ENCODE measurements around the gene TMUB1. TPM values are rescaled to one million over a fixed set of nuclear protein-coding genes. Genes with fewer than 3 reads are reported as not detected.
A peak's percentile ranks its signal among the peaks of the same experiment; 100 is the strongest.

Gene TMUB1
- total and polyA plus RNA-seq, 9 of the 15 experiments (the other 6 are each of a cell fraction or from before 2014, with no cell fraction given): 0.14 to 241 (median 74.1) TPM

DNA sequence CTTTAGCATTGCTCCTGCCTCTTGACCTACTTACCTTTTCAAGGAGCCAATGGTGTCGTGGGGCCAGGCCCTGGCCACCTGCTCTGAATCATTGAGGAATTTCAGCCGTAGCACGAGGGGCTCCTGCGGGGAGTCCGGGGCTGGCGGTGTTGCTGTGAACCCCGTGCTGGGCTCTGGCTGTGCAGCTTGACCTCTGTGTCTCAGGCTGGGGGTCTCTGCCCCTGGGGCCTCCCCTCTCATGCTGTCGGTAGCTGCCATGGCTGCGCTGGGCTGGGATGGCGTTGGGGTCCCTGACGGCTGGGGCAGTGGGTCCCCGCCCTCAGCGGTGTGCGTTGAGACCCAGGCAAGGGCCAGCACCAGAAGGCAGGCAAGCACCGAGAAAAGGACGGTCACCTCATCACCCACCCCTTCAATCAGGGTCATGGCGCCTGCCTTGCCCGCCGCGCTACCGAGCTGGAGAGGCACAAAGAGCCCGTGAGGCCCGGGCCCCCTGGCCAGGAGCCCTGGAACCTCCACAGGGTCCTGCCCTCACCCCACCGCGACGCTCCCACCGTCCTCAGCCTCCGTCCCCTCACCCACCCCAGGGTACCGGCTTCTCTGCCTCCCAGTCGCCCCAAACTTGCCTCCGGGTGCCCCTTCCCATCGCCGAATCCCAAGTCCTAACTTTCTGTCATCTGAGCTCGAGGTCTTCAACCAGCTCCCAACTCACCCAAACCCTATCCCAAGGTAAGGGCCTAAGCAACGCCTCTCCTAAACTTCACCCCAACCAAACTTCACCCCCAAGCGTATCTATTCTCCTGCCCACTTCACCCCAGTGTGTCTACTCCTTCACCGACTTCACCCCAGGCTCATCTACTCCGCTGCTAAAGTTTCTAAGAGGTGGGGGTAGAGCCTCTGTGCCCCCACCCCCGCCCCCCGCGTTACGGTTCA is 887 bp downstream of the TMUB1 start (continued):
- TF ChIP-seq, protein P1, sequence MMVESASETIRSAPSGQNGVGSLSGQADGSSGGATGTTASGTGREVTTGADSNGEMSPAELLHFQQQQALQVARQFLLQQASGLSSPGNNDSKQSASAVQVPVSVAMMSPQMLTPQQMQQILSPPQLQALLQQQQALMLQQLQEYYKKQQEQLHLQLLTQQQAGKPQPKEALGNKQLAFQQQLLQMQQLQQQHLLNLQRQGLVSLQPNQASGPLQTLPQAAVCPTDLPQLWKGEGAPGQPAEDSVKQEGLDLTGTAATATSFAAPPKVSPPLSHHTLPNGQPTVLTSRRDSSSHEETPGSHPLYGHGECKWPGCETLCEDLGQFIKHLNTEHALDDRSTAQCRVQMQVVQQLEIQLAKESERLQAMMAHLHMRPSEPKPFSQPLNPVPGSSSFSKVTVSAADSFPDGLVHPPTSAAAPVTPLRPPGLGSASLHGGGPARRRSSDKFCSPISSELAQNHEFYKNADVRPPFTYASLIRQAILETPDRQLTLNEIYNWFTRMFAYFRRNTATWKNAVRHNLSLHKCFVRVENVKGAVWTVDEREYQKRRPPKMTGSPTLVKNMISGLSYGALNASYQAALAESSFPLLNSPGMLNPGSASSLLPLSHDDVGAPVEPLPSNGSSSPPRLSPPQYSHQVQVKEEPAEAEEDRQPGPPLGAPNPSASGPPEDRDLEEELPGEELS (CRISPR knock-in tag; IDR thresholded peaks at IDR 0.05; ENCODE audit: borderline replicate concordance): no peak
- TF ChIP-seq MCM2 (IDR thresholded peaks at IDR 0.05; ENCODE audit: low read depth) (no peak), EZH2 (IDR thresholded peaks at IDR 0.05; ENCODE audit: borderline replicate concordance, low read depth, low read length) (no peak), JUN (IDR thresholded peaks at IDR 0.05; ENCODE audit: borderline replicate concordance, low read depth, low read length) (no peak), JUN (CRISPR knock-in tag; IDR thresholded peaks at IDR 0.05; ENCODE audit: borderline replicate concordance) (no peak), ZNF140 (CRISPR knock-in tag; IDR thresholded peaks at IDR 0.05) (no peak), ZNF311 (CRISPR knock-in tag; IDR thresholded peaks at IDR 0.05) (0 out of 2 replicates have a peak, but pooled peaks have one; percentile 23), ELF1 (tag; IDR thresholded peaks at IDR 0.05) (no peak), TSC22D4 (tag; IDR thresholded peaks at IDR 0.05) (no peak), NCOA2 (IDR thresholded peaks at IDR 0.05; ENCODE audit: partially characterized antibody in 2 of 2) (no peak), RBM39 (optimal IDR thresholded peaks at IDR 0.05; ENCODE audit: low read depth, low read length) (no peak), PHTF2 (CRISPR knock-in tag; IDR thresholded peaks at IDR 0.05) (no peak), RAD21 (CRISPR knock-in tag; conservative IDR thresholded peaks at IDR 0.05 in 1 of 2, IDR thresholded peaks at IDR 0.05 in 1 of 2) (no peak)
- TF ChIP-seq, protein P2, sequence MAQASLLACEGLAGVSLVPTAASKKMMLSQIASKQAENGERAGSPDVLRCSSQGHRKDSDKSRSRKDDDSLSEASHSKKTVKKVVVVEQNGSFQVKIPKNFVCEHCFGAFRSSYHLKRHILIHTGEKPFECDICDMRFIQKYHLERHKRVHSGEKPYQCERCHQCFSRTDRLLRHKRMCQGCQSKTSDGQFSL (CRISPR knock-in tag; IDR thresholded peaks at IDR 0.05): no peak
- TF ChIP-seq, protein P2 (tag; IDR thresholded peaks at IDR 0.05): no peak
- TF ChIP-seq, protein P3, sequence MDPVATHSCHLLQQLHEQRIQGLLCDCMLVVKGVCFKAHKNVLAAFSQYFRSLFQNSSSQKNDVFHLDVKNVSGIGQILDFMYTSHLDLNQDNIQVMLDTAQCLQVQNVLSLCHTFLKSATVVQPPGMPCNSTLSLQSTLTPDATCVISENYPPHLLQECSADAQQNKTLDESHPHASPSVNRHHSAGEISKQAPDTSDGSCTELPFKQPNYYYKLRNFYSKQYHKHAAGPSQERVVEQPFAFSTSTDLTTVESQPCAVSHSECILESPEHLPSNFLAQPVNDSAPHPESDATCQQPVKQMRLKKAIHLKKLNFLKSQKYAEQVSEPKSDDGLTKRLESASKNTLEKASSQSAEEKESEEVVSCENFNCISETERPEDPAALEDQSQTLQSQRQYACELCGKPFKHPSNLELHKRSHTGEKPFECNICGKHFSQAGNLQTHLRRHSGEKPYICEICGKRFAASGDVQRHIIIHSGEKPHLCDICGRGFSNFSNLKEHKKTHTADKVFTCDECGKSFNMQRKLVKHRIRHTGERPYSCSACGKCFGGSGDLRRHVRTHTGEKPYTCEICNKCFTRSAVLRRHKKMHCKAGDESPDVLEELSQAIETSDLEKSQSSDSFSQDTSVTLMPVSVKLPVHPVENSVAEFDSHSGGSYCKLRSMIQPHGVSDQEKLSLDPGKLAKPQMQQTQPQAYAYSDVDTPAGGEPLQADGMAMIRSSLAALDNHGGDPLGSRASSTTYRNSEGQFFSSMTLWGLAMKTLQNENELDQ (CRISPR knock-in tag; IDR thresholded peaks at IDR 0.05; ENCODE audit: borderline replicate concordance): no peak
- TF ChIP-seq, protein P4, sequence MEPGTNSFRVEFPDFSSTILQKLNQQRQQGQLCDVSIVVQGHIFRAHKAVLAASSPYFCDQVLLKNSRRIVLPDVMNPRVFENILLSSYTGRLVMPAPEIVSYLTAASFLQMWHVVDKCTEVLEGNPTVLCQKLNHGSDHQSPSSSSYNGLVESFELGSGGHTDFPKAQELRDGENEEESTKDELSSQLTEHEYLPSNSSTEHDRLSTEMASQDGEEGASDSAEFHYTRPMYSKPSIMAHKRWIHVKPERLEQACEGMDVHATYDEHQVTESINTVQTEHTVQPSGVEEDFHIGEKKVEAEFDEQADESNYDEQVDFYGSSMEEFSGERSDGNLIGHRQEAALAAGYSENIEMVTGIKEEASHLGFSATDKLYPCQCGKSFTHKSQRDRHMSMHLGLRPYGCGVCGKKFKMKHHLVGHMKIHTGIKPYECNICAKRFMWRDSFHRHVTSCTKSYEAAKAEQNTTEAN (CRISPR knock-in tag; IDR thresholded peaks at IDR 0.05): no peak
- TF ChIP-seq, protein P5, sequence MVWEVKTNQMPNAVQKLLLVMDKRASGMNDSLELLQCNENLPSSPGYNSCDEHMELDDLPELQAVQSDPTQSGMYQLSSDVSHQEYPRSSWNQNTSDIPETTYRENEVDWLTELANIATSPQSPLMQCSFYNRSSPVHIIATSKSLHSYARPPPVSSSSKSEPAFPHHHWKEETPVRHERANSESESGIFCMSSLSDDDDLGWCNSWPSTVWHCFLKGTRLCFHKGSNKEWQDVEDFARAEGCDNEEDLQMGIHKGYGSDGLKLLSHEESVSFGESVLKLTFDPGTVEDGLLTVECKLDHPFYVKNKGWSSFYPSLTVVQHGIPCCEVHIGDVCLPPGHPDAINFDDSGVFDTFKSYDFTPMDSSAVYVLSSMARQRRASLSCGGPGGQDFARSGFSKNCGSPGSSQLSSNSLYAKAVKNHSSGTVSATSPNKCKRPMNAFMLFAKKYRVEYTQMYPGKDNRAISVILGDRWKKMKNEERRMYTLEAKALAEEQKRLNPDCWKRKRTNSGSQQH (CRISPR knock-in tag; IDR thresholded peaks at IDR 0.05): 0 out of 2 replicates have a peak, but pooled peaks have one; percentile 8

Measured in K562 (cell line).